HK-2 (cell line): ENCODE data around the gene HPSE2.
A peak's percentile ranks its signal among the peaks of the same experiment; 100 is the strongest.

Source experiments
- DNase-seq: peaks from one replicate; pipeline ENCODE4 v3.0.0-alpha.2; 2018; ENCODE audit not compliant: unreplicated experiment

HPSE2 gene

GRCh38 chr10:98433371-98433770, 802.3 kb downstream of the HPSE2 start:
- DNase-seq, result no peak

- DNase-seq, result no peak
Observed at GRCh38 chr10:98432330-98432729, 803.3 kb downstream of the HPSE2 start.

GRCh38 chr10:98431016-98431415, 804.6 kb downstream of the HPSE2 start:
- peak; percentile 57 for DNase-seq

GRCh38 chr10:98430427-98430826, 805.2 kb downstream of the HPSE2 start:
- no peak for DNase-seq

GRCh38 chr10:98429320-98430072, 806.2 kb downstream of the HPSE2 start:
- DNase-seq, result no peak

- DNase-seq, result no peak
Observed at GRCh38 chr10:98427011-98427515, 808.6 kb downstream of the HPSE2 start.

GRCh38 chr10:98425511-98426352, 809.9 kb downstream of the HPSE2 start:
- DNase-seq, result peak; percentile 72

- DNase-seq, result no peak
Observed at GRCh38 chr10:98424295-98425254, 811.1 kb downstream of the HPSE2 start.

GRCh38 chr10:98423691-98424120, 811.9 kb downstream of the HPSE2 start:
- DNase-seq, result no peak

GRCh38 chr10:98422182-98422581, 813.5 kb downstream of the HPSE2 start:
- DNase-seq, result no peak

GRCh38 chr10:98420786-98421185, 814.9 kb downstream of the HPSE2 start:
- no peak for DNase-seq

- no peak for DNase-seq
Observed at GRCh38 chr10:98419469-98420261, 816.0 kb downstream of the HPSE2 start.

- no peak for DNase-seq
Observed at GRCh38 chr10:98418665-98419468, 816.8 kb downstream of the HPSE2 start.

- no peak for DNase-seq
Observed at GRCh38 chr10:98417973-98418664, 817.5 kb downstream of the HPSE2 start.

GRCh38 chr10:98417481-98417959, 818.1 kb downstream of the HPSE2 start:
- no peak for DNase-seq

GRCh38 chr10:98416606-98417388, 818.9 kb downstream of the HPSE2 start:
- no peak for DNase-seq

- no peak for DNase-seq
Observed at GRCh38 chr10:98415731-98416119, 819.9 kb downstream of the HPSE2 start.
